ENCODE measurements around the gene SERINC3. TPM values are rescaled to one million over a fixed set of nuclear protein-coding genes. Genes with fewer than 3 reads are reported as not detected.

SERINC3 gene
- total and polyA plus RNA-seq, 2 of the 8 experiments (the other 6 are each of a cell fraction or from before 2014, with no cell fraction given) = 47.2 to 66.0 TPM

DNA sequence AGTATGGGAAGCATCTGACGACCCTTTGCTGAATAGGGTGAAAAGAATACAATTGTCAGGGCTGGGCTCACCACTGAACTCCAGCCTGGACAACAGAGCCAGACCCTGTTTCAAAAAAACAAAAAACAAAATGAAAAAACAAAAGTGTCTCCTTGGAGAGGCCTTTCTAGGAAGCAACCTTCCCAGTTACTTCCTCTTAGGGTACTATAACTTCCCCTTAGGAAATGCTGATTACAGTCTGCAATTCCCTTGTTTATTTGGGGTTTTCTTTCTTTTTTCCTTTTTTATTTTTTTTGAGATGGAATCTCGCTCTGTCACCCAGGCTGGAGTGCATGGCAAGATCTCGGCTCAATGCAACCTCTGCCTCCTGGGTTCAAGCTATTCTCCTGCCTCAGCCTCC, 66.7 kb downstream of the SERINC3 start:
- H3K9me3 ChIP-seq (ENCODE audit: insufficient read depth in 2 of 2, low read depth in 1 of 2, low read length in 1 of 2) = no peaks in the 10 kb centered on the region
- no peak for FAIRE-seq
- H3K79me1 ChIP-seq (ENCODE audit: low read depth, low read length) = no peaks in the 10 kb centered on the region
- H3K36me3 ChIP-seq (ENCODE audit: control insufficient read depth in 2 of 4, insufficient read depth in 4 of 4, low read length in 3 of 4) = no peaks in the 10 kb centered on the region
- H3K4me2 ChIP-seq (ENCODE audit: insufficient read depth in 1 of 2, low read depth in 2 of 2, low read length in 2 of 2) = no peak overlapping the region
- H4K5ac ChIP-seq (ENCODE audit: insufficient read length, low read depth, low read length) = no peak overlapping the region
- DNase-seq (ENCODE audit: low read depth in 1 of 2, low spot score in 2 of 2) = no peak
- H3K9ac ChIP-seq (replicated peaks in 1 of 4; ENCODE audit: extremely low read depth in 1 of 4, low read depth in 3 of 4, low read length in 3 of 4) = no peak overlapping the region
- ChIA-PET CTCF (ENCODE audit: partially characterized antibody) (interaction anchor here (0.8 to 1.7 kb wide), 2 partner anchors 66 to 70 kb away, joined by 4 to 9 read pairs; no protein-coding TSS in a partner anchor), POLR2A (ENCODE audit: partially characterized antibody) (no interaction called here)
- H3K4me3 ChIP-seq (ENCODE audit: extremely low read depth in 1 of 4, insufficient read depth in 2 of 4, low read depth in 3 of 4, low read length in 4 of 4) = no peak overlapping the region
- no peak overlapping the region for H2BK120ac ChIP-seq (replicated peaks; ENCODE audit: low read depth, low read length)
- H2AK5ac ChIP-seq (ENCODE audit: low read depth, low read length) = no peak overlapping the region
- no peaks in the 10 kb centered on the region for H3K23me2 ChIP-seq (ENCODE audit: low read depth, low read length)
- no peak overlapping the region for H3K4ac ChIP-seq (replicated peaks; ENCODE audit: insufficient read length, low read depth, low read length)
- no peak overlapping the region for H3K56ac ChIP-seq (replicated peaks; ENCODE audit: insufficient read length, low read depth, low read length)
- no peak overlapping the region for H4K8ac ChIP-seq (ENCODE audit: extremely low read depth, insufficient read depth, low read length)
- H2BK20ac ChIP-seq (ENCODE audit: low read length) = no peak overlapping the region
- no peak overlapping the region for H2BK15ac ChIP-seq (ENCODE audit: low read length)
- no peak overlapping the region for H3K14ac ChIP-seq (ENCODE audit: insufficient read length)
- H4K91ac ChIP-seq (replicated peaks; ENCODE audit: insufficient read length, low read length) = no peak overlapping the region
- H3K27me3 ChIP-seq (replicated peaks in 1 of 4; ENCODE audit: control insufficient read depth in 3 of 4, extremely low read depth in 1 of 4, insufficient read depth in 3 of 4, low read length in 3 of 4) = no peaks in the 10 kb centered on the region
- H2AFZ ChIP-seq (ENCODE audit: low read length) = no peak overlapping the region
- TF ChIP-seq SAP30 (IDR thresholded peaks at IDR 0.05; ENCODE audit: insufficient read depth, insufficient replicate concordance, low read length) = no peak
- H2BK5ac ChIP-seq (ENCODE audit: low read depth, low read length) = no peak overlapping the region
- H3K23ac ChIP-seq (ENCODE audit: insufficient read length) = no peak overlapping the region
- H3K79me2 ChIP-seq (ENCODE audit: control insufficient read depth in 1 of 2, insufficient read depth in 2 of 2, low read length in 2 of 2) = no peaks in the 10 kb centered on the region
- H3K18ac ChIP-seq (ENCODE audit: extremely low read depth, low read length) = no peak overlapping the region
- H4K20me1 ChIP-seq (replicated peaks in 1 of 2; ENCODE audit: control insufficient read depth in 1 of 2, insufficient read depth in 2 of 2, low read length in 2 of 2) = peaks cover 0 to 2% of the 10 kb centered on the region in 2 experiments
- no peak overlapping the region for H3K27ac ChIP-seq (ENCODE audit: low read depth, low read length)
- H3K4me1 ChIP-seq (replicated peaks in 1 of 4; ENCODE audit: control insufficient read depth in 3 of 4, insufficient read depth in 4 of 4, low read length in 3 of 4) = no peaks in the 10 kb centered on the region
- WGBS, 2 experiments (ENCODE audit: extremely low coverage in 1 of 2, insufficient coverage in 1 of 2, insufficient read length in 1 of 2, insufficient replicate concordance in 2 of 2, low coverage in 1 of 2, low lambda C conversion rate in 2 of 2, missing lambda C conversion rate in 1 of 2) = 92% methylated on average over 3 of the region's 3 CpGs; no CpG with 5 or more reads in 1 of the 2 experiments
- no peak overlapping the region for H2BK12ac ChIP-seq (ENCODE audit: low read depth, low read length)
